GM23248 (cell line): ENCODE data around the gene ZNRF2.

ENCODE experiments used
- EZH2 ChIP-seq: fragments of 200-600 bp; sonication (generic); IDR thresholded peaks from 2 replicates; pipeline ENCODE4 v1.6.1; 2018; ENCODE audit warnings: antibody characterized with exemption, mild to moderate bottlenecking; ENCODE audit not compliant: insufficient read depth, poor library complexity, severe bottlenecking
- EZH2phosphoT487 ChIP-seq: fragments of 200-600 bp; sonication (generic); IDR thresholded peaks from 2 replicates; pipeline ENCODE4 v1.6.1; 2018; ENCODE audit warnings: antibody characterized with exemption, moderate library complexity, mild to moderate bottlenecking, low read depth; ENCODE audit not compliant: insufficient read depth

DNA sequence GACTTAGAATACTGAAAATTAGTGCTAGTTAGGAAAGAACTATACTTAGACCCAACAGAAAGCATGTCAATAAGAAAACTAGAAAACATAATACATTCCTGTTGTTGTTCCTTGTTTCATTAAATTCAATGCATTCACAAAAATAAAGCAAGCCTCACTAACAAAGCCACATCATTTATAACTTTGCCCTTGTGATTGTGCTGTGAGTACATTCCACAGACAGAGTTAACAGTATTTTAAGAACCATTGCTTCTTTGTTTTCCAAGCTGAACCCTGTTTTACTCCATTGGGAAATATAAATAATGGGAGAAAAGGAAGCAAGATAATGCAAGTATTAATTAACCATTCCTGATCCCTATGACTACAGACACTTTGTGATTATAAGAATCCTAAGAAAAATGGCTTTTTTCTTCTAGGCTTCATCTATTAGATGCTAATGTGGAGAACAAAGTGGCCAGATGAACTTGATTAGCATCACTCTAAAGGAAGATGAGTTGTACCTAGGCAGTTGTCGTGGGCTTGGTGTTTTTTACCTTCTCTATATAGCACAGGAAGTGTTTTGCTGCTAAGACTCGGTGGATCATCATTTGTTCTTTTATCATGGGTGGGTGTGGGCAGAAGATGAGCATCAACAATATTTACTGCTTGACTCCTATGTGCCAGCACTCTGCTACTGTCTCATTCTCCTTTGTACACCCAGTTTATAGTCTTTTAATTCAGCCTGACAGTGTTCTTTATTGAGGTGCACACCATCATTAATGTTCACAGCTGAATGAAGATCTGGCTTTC is 34.2 kb upstream of the ZNRF2 start:
- no peak for TF ChIP-seq EZH2phosphoT487
- no peak for TF ChIP-seq EZH2
